GF-D8 (cell line): ENCODE data around the gene ZFAND3.
A peak's percentile ranks its signal among the peaks of the same experiment; 100 is the strongest.

Experiments used
- DNase-seq: peaks from one replicate; lab custom pipeline; 2025; lab: John Stamatoyannopoulos, UW

The ZFAND3 gene

GRCh38 chr6:38004908-38005307, 185.4 kb downstream of the ZFAND3 start:
- no peak for DNase-seq

DNA sequence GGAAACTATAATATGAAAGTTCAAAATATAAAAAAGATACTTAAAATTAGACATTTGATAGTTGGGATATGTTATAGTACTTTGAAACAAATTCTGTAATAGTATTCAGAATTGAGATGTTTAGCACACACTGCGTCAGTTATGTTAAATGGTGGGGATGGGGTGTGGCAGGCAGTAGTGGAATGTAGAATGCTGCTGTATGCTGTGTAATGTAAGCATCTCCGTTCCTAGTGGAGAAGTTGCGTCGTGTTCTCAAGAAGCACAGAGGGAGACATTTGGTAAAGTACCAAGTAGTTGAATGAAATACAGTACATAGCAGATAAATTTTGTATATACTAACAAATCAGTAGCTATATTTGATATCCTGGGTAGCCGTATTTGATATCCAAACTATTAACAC, 192.4 kb downstream of the ZFAND3 start:
- DNase-seq = no peak

- DNase-seq = no peak
Measured at GRCh38 chr6:38012573-38012972, 193.0 kb downstream of the ZFAND3 start.

DNA sequence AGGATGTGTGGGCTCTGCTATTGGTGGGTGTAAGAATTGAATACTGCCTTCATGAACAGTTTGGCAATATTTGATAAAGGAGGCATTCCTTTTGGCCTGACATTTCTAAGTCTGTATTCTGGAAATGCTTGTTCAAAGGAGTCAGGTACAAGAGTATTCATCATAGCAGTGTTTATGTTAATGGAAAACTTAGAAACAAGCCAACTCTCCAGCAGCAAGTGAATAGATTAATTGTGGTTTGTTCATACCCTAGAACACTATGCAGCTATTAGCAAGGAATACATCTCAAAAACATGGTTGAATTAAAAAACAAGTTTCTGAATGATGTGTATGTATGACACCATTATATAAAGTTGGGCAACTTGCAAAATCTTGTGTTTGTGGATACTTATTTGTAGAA, 195.8 kb downstream of the ZFAND3 start:
- DNase-seq = no peak

DNA sequence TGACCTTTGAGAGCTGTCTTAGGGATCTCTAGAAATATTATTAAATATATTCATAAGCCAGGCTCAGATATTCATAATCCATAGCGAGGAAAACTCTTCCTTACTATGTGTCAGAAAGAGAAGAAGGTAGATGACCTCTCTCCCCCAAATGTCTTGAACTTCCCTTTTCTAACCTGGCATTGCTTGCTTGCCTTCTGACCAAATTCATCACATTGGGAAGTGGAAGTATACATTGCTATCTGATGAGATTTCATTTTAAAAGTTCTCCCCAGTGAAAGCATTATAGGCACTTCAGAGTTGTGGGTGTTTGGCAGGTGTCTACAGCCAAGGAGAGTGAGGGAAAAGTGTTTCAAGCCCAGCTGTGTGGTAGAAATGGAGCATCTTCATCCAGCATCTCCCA, 197.3 kb downstream of the ZFAND3 start:
- peak; percentile 40 for DNase-seq

DNA sequence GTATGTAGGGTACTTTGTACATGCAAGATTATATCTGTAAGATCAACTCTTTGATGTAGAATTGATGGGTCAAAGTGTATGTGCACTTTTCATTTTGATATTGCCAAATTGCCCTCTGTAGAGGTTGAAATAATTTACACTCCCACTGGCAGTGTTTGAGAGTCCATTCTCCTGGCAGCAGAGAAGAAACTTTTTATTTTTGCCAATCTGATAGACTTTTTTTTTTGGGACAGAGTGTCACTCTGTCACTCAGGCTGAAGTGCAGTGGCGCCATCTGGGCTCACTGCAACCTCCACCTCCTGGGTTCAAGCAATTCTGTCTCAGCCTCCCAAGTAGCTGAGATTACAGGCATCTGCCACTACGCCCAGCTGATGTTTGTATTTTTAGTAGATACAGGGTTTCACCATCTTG, 199.2 kb downstream of the ZFAND3 start:
- no peak for DNase-seq

DNA sequence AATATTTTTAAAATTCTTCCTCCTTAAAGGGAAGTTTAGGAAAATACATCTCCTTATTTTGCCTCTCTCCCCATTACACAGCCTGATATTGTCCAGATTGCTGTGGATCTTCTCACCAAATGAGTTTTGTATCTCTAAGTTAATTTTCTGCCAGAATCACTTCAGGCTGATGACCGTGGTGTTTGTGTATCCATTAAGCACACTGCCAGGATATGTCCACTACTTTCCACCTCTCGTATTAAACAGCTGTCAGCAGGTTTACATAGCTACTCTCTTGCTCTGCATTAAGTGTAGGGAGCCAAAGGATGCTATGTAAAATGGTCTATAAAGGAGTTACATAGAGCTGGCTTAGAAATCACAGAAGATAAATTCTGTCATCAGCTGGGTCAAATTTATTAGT, 201.1 kb downstream of the ZFAND3 start:
- DNase-seq = no peak

- DNase-seq = no peak
Measured at GRCh38 chr6:38021029-38021428, 201.5 kb downstream of the ZFAND3 start.

GRCh38 chr6:38021571-38021970, 202.0 kb downstream of the ZFAND3 start:
- no peak for DNase-seq

DNA sequence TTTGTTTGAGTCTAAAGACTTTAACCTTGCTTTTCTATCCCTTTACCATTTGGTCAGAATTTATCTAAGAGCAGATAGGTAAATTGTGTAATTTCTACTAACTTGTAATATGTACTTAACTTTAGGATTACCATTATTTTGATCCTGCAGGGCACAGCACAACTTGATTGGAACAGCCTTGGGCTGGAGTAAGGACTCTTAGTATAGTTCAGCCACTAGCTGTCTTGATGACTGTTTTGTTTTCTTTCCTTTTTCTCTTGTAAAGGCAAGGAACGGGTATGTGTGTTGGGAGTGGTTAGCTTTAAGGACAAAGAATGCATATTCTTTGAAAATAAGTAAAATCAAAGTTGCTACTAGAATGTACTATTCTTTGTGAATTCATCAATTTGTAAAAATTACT, 203.2 kb downstream of the ZFAND3 start:
- no peak for DNase-seq

- DNase-seq = no peak
Measured at GRCh38 chr6:38024908-38025307, 205.4 kb downstream of the ZFAND3 start.

GRCh38 chr6:38025451-38025850, 205.9 kb downstream of the ZFAND3 start:
- DNase-seq = no peak

GRCh38 chr6:38027685-38028373, 208.3 kb downstream of the ZFAND3 start:
- no peak for DNase-seq

- DNase-seq = no peak
Measured at GRCh38 chr6:38030380-38030779, 210.9 kb downstream of the ZFAND3 start.

DNA sequence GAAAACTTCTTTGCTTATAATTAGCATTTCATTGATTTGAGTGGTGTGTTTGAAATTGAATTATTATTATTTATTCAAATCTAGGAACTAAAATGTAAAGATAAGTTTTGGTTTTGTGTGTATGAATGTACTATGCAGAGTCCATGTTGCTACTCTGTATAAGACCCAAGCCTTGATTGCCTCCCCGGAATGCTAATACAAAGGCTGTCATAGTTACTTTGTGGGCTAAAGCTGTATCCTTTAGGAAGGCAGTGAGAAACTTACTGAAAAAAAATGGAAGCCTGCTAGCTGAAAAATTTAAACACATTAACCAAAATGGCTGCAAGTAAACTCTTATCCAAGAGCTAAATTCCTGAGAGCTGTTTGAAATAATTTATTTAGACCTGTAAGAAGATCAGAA, 213.3 kb downstream of the ZFAND3 start:
- DNase-seq = no peak

DNA sequence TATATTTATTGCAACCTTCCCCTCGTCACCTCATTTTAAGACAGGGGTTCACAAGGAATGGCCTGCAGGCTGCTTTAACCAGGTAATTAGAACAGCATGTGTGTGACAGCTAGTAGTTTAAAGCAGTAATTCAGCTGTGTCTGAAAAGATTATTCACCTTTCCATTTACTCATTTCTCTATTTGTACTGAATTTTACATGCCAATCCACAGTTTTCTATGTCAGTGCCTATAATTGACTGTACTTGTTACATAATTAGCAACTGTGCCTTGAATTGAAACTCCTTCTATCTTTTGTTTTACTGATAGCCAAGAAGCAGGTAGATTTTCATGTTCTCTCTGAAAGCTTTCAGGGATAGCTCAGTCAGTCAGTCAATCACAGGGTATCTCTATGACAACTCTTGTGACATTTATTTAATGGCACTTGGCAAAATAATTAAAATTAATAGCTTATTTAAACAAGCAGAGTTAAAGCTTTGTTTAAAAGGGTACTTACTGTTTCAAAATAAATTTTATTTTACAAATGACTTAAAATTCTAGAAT, 214.0 kb downstream of the ZFAND3 start:
- no peak for DNase-seq

- DNase-seq = peak; percentile 18
Measured at GRCh38 chr6:38034274-38034914, 214.9 kb downstream of the ZFAND3 start.

GRCh38 chr6:38035478-38035877, 216.0 kb downstream of the ZFAND3 start:
- no peak for DNase-seq

DNA sequence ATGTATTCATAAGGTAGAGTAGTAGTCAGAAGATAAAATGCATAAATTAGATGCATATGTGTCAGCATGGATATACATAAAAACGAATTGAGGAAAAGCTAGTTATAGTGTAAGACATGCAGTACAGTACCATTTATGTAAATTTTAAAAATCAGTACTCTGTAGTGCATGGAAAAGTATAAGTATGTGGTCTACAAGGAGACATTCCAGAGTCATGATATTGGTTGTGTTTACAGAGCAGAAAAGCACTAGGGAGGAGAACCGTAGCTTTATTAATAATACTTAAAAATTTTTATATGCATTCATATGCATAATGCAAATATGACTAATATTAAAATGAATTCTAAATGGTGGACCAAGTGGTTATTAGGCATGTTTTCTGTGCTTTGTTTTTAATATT, 220.0 kb downstream of the ZFAND3 start:
- no peak for DNase-seq

- no peak for DNase-seq
Measured at GRCh38 chr6:38040254-38040653, 220.7 kb downstream of the ZFAND3 start.

GRCh38 chr6:38043259-38043753, 223.8 kb downstream of the ZFAND3 start:
- DNase-seq = no peak

DNA sequence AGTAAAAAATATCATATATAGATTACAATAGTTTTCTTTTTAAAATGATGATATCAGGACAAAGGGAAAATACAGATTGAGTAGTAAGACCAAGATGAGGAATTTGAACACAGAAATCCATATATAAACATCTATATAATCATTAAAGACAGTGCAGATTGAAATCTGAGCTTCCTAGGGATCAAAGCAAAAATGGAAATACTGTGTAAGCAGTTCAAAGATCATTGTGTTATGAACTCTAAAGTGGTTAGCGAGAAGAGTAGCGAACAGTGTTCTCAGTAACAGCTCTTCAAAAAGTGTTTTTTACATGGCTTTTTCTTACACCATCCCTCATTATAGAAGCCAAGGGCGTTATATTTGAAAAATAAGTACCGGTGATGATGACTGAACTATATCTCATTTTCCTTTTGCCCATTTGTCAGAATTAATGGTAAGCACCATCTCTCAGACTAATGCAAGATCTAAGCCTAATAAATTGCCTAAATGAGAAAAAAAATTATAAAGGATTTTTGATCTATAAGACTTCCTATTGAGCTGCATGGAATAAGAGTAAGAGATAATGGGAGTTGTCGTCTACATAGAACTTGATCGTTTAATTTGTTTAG, 226.3 kb downstream of the ZFAND3 start:
- DNase-seq = no peak

GRCh38 chr6:38047562-38047961, 228.0 kb downstream of the ZFAND3 start:
- no peak for DNase-seq
